ENCODE measurements around the gene IL1A.

IL1A gene

DNA sequence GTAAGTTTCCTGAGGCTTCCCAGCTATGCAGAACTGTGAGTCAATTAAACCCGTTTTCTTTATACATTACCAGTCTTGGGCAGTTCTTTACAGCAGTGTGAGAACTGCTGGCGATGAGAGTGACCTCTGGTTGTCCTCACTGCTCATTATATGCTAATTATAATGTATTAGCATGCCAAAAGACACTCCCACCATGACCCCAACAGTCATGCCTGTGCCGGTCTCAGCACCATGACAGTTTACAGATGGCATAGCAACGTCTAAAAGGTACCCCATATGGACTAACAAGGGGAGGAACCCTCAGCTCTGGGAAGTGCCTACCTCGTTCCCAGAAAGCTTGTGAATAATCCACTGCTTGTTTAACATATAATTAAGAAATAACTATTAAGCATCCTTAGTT, 8.1 kb upstream of the IL1A start:
- no peak for DNase-seq (ENCODE audit: low read depth in 3 of 3)

- no peak for DNase-seq (ENCODE audit: low read depth in 3 of 3)
These were observed 7.5 kb upstream of the IL1A start for GRCh38 chr2:112791693-112792230.

DNA sequence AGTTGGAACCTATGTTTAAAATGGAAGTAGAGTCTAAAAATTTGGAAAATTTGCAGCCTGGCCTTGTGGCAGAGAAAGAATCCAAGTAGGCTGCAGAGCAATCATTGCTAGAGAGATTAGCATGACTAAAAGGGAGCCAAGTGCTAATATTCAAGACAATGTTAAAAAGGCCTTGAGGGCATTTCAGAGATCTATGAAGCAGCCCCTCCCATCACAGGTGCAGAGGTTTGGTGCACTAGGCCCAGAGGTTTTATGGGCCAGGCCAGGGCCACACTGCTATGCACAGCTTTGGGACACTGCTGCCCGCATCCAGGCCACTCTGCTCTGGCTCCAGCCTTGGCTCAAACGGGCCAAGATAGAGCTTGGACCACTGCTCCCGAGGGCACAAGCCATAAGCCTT, 6.7 kb upstream of the IL1A start:
- DNase-seq (ENCODE audit: low read depth in 3 of 3): no peak

- no peak for DNase-seq (ENCODE audit: low read depth in 3 of 3)
These were observed 6.0 kb upstream of the IL1A start for GRCh38 chr2:112790305-112790704.

- DNase-seq (ENCODE audit: low read depth in 3 of 3): no peak
These were observed 4.9 kb upstream of the IL1A start for GRCh38 chr2:112789186-112789585.

- DNase-seq (ENCODE audit: low read depth in 3 of 3): no peak
These were observed 4.4 kb upstream of the IL1A start for GRCh38 chr2:112788653-112789052.

- DNase-seq (ENCODE audit: low read depth in 3 of 3): no peak
These were observed 3.6 kb upstream of the IL1A start for GRCh38 chr2:112787729-112788393.

DNA sequence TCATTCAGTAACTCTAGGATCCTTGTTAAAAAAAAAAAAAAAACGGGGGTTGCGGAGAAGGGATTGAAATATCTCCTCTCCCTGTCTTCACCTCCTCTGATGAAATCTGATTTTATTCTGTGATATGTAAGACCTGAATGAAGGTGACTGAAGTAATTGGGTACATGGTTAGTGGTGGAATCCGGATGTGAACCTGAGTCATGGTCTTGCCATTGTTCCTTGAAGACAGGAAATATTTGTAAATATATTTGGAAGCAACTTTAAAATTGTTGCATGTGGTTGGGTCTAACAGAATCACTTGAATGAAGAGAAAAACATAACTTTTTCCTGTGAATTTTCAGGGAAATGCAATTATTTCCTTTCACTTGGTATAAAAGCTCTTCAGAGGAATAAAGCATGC, 3.0 kb upstream of the IL1A start:
- no peak for DNase-seq (ENCODE audit: low read depth in 3 of 3)

DNA sequence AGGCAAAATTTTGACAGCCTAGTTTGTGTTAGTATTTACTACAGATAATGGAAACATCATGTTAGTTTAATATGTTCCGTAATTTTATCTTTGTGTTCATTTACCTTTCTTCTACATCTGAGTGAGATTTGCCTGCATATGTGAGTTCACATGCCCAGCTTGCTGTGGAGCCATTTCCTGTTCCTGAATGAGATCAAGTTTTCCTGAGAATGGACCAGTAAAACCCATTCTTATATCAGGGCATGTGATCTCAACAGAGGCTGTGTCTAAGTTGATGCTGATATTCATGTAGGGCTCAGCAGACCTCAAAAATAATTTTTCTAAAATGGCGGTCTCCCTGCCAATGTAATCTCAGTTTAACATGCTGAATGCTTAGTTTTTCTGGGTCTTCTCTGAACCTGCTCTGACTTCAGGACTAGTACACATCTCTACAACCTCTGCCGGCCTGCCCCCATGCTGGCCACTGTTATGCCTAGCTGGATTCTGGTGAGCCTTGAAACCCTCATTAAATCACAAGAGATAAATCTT, 1.0 kb downstream of the IL1A start:
- no peak for DNase-seq (ENCODE audit: low read depth in 3 of 3)

DNA sequence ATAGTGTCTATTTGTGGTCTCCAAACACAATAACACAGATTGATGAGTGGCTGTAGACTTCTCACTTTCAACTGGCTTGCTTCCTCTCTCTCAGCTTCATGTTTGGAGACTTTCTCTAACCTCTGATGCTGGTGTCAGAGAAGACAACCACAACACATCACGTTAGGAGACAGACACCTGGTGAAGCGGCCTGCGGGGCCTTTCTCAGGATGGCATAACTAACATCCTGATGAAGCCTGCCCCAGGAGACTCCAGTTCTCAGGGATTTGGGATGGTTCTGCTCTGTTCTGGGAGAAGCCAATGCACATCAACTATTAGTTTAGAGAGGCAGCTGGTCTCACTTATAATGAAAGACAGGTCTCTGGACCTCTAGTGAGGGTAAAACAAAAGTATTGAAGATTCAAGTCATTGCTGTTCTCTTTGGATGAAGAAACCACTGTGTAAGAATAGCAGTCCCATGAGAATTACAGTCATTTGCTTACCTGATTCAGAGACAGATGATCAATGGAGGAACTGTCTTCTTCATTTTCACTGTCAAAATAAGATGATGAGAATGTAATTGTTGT, 2.0 kb downstream of the IL1A start:
- no peak for DNase-seq (ENCODE audit: low read depth in 3 of 3)

GRCh38 chr2:112779598-112779997, 4.7 kb downstream of the IL1A start:
- DNase-seq (ENCODE audit: low read depth in 3 of 3): no peak

DNA sequence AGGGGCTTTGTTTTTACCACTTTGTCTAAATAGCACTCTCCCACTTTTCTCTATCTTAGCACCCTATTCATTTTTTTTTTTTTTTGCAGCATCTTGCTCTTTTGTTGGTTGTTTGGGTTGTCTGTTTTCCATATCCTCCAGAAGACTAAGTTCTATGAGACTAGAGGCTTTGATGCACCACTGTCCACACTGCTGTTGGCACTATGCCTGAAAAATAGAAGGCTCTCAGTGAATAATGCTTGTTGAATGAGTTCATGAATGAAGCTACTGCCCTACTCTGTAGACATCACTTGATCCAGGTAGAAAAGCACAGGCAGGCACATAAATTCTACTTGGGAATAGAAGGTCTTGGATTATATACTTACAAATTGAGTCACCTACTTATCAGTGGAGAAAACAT, 7.3 kb downstream of the IL1A start:
- no peak for DNase-seq (ENCODE audit: low read depth in 3 of 3)

DNA sequence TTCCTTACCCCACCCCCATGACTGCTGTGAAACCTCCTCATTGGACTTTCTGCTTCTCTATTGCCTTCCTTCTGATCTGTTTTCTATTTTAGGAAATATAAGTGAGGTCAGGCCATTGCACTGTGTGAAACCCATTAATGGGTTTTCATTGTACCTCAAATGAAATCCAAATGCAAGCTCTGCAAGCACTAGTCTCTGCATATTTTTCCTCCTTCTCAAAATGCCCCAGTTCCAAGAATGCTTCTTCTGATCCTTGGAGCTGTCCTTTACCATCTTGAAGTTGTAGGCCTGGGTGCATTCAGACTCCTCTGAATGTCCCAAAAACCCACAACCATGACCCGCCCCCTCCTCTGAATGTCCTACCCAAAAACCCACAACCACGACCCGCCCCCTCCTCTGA, 8.2 kb downstream of the IL1A start:
- DNase-seq (ENCODE audit: low read depth in 3 of 3): no peak

- DNase-seq (ENCODE audit: low read depth in 3 of 3): no peak
These were observed 9.6 kb downstream of the IL1A start for GRCh38 chr2:112774536-112775285.

- DNase-seq (ENCODE audit: low read depth in 3 of 3): no peak
These were observed 10.7 kb downstream of the IL1A start for GRCh38 chr2:112773556-112773955.

GRCh38 chr2:112772911-112773475, 11.3 kb downstream of the IL1A start:
- DNase-seq (ENCODE audit: low read depth in 3 of 3): no peak

DNA sequence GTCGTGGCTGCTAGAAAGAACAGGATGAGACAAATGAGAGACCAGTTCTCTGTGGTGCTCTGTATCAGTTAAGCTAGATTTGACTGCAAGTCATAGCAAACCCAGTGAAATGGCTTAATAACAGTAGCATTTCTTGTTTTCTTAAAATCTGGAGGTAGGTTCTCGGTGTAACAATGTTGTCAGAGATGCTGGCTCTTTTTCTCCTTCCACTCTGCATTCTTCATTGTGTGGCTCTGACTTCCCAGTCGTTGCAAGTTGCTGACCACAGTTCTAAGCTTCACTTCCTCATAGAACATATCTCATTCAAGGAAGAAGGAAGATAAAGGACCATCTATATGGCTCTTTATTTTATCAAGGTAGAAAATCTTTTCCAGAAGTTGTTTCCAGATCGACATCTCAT, 12.0 kb downstream of the IL1A start:
- no peak for DNase-seq (ENCODE audit: low read depth in 3 of 3)

- no peak for DNase-seq (ENCODE audit: low read depth in 3 of 3)
These were observed 15.9 kb downstream of the IL1A start for GRCh38 chr2:112768432-112768831.

- DNase-seq (ENCODE audit: low read depth in 3 of 3): no peak
These were observed 16.5 kb downstream of the IL1A start for GRCh38 chr2:112767693-112768330.

GRCh38 chr2:112765251-112765650, 19.0 kb downstream of the IL1A start:
- no peak for DNase-seq (ENCODE audit: low read depth in 3 of 3)

- DNase-seq (ENCODE audit: low read depth in 3 of 3): peak; percentile 91 to 96 (median 95)
These were observed 19.9 kb downstream of the IL1A start, which contains the start of gene CKAP2L for GRCh38 chr2:112764071-112765044. CKAP2L (minus strand) TSS chr2:112764609; CDS start chr2:112764598, 11 bp downstream.
